Measurements from ENCODE around the gene TXNDC2.

- TF ChIP-seq CTCF (IDR thresholded peaks at IDR 0.05) (no peak), POLR2A (IDR thresholded peaks at IDR 0.05) (no peak)
These were observed 9.4 kb upstream of the TXNDC2 start for GRCh38 chr18:9876212-9876866.

Measured in prostate gland (tissue), 2 donors.